Left forelimb (tissue), 1 donor: ENCODE results near the gene SERPINB10.

Experiments
- DNase-seq: peaks from one replicate; pipeline ENCODE4 v3.0.0-alpha.2; 2018; ENCODE audit warnings: low spot score

The SERPINB10 gene

GRCh38 chr18:63907664-63908063 lies at the start of gene SERPINB10:
Gene SERPINB10 (plus strand): TSS chr18:63907958. CDS start chr18:63915511, 7,553 bp downstream.
- no peak for DNase-seq

- DNase-seq: no peak
These were observed 49.3 kb upstream of the SERPINB10 start for GRCh38 chr18:63858456-63858855.

DNA sequence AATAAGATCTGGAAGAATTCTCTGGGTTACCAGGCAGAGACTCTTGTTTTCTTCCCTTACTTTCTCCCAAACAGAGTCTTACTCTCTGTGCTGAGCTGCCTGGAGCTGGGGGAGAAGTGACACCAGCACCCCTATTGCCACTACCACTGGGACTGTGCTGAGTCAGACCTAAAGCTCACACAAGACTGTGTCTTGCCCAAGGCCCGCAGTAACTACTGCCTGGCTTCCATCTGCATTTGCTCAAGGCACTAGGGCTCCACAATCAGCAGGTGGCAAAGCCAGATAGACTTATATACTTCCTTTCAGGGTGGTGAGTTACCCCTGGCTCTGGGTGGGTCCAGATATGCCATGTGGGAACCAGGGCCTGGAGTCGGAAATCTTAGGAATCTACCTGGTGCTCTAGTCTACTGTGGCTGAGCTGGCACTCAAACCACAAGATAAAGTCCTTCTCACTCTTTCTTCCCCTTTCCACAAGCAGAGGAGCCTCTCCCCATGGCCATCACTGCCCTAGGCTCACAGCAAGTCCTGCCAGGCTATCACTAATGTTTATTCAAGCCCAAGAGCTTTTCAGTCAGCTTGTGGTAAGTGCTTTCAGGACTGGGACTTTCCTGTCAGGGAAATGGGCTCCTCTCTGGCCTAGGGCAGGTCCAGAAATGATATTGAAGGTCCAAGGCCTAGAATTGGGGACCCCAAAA lies 47.8 kb upstream of the SERPINB10 start:
- no peak for DNase-seq

- DNase-seq: no peak
These were observed 47.2 kb upstream of the SERPINB10 start for GRCh38 chr18:63860531-63860930.

GRCh38 chr18:63867368-63868125 lies 40.2 kb upstream of the SERPINB10 start:
- no peak for DNase-seq

DNA sequence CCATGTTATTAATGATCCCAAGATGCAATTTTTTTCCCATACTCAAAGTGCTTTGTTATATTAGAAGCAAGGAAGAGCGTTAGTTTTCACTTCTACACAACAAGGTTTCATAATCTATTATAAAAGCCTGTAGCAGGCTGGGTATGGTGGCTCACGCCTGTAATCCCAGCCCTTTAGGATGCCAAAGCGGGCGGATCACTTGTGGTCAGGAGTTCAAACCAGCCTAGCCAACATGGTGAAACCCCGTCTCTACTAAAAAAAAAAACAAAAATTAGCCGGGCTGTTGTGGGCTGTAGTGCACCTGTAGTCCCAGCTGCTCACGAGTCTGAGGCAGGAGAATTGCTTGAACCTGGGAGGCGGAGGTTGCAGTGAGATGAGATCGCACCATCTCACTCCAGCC lies 39.2 kb upstream of the SERPINB10 start:
- no peak for DNase-seq

GRCh38 chr18:63869374-63869773 lies 38.4 kb upstream of the SERPINB10 start:
- no peak for DNase-seq

GRCh38 chr18:63869851-63870250 lies 37.9 kb upstream of the SERPINB10 start:
- DNase-seq: no peak

GRCh38 chr18:63871836-63872235 lies 35.9 kb upstream of the SERPINB10 start:
- no peak for DNase-seq

DNA sequence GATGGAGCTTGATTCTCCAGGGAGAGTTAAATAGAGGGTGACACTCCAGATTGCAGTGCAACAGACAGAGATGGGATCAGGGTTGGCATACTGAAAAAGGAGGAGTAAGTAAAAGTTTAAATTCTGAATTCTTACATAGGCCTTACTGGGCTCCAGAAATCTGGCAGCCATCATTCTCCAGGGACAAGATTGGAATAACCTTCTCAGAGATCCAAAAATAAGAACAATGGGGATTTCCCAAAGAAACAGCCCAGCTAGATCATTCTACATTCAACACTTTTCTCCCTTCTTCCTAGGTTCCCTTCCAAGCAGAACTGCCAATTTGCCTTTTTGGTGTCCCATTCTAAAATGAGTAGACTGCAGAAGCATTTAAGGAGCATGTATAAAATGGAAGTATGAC lies 35.2 kb upstream of the SERPINB10 start:
- DNase-seq: no peak

- no peak for DNase-seq
These were observed 29.4 kb upstream of the SERPINB10 start for GRCh38 chr18:63878343-63878742.

DNA sequence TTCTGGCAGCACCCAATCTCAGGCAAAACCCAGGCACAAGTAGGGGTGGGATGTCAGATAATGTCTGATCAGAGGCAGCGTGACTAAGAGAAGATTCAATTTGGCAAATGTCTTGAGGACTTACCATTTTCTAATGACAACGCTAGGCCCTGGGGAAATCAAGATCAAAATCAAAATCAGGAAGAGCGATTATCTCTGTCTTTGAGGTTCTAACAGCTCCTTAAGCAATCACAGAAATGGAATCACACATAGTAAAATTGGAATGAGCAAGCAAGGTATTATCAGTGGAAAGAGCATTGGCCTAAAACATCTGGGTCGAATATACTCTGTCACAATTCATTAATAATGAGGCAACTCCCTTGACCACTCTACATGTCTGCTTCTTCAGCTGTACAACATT lies 28.8 kb upstream of the SERPINB10 start:
- DNase-seq: no peak

- DNase-seq: no peak
These were observed 28.0 kb upstream of the SERPINB10 start for GRCh38 chr18:63879709-63880108.

DNA sequence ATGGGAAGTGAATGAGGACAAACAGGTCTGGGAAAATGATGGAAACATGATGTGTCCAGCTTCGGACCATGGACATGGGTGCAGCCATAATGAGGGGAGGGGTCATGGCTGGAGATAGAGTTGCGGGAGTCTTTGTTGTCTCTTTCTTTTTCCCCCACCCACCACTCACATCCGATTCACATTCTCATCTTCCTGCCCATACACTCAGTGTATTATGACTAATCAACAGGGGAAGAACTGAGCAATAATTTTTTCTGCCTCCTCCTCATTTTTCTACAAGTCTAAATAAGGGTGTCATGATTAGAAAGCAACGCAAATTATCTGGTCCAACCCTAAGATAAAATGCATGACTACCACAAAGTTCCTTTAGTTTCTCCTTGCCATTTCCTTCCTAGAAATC lies 25.9 kb upstream of the SERPINB10 start:
- DNase-seq: no peak

- DNase-seq: no peak
These were observed 25.2 kb upstream of the SERPINB10 start for GRCh38 chr18:63882333-63883141.

DNA sequence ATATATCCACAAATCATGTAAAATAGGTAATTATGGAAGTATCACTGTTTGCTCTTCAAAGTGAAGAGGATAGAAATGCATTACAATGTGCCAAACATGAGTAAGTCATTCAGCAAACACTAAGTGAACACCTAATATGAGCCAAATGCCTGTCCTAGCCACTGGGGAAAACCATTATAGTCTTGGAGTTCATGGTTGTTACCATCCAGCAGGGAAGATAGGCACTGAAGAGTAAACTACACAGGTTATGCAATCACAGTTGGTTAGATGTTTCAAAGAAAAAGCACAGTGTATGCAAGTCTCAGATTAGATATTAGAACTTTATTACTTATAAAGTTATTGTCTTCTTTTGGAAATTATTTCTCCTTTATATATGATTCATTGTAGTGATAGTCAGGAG lies 24.1 kb upstream of the SERPINB10 start:
- no peak for DNase-seq

DNA sequence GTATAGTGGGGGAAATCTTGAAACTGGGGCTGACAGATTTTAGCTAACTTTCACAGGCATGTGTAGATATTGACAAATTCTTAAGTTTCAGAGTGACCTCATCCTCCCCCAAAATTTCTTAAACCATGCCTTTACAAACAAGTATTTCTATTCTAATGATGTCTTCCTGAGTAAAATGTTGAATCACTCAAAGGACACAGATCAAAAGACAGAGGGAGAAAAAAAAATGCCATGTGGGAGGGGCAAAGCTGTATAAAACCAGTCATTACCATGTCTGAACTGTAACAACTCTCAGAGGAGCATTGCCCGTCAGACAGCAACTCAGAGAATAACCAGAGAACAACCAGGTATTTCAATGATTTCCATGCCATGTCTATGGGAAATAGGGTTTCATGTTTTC lies 20.3 kb upstream of the SERPINB10 start, which contains the start of gene SERPINB2:
Gene SERPINB2, plus strand, starts transcription at position 282 of the 400 bp plus-strand sequence. CDS start 3,740 bp downstream, outside the sequence.
- no peak for DNase-seq

- DNase-seq: no peak
These were observed 19.1 kb upstream of the SERPINB10 start for GRCh38 chr18:63888470-63889190.

GRCh38 chr18:63889626-63890025 lies 18.1 kb upstream of the SERPINB10 start:
- DNase-seq: no peak

GRCh38 chr18:63890237-63890949 lies 17.4 kb upstream of the SERPINB10 start:
- no peak for DNase-seq

GRCh38 chr18:63890950-63891304 lies 16.8 kb upstream of the SERPINB10 start:
- no peak for DNase-seq
